GM23338 (cell line): Measurements from ENCODE around the gene SLC25A12. TPM values are rescaled to one million over a fixed set of nuclear protein-coding genes. Genes with fewer than 3 reads are reported as not detected.

Source experiments
- ATAC-seq: fragments of 200-7000 bp; cut with Tn5 transposase; 3 replicates; pipeline ENCODE4 v1.9.1; 2020
- DNase-seq: peaks from one replicate; pipeline ENCODE4 v3.0.0-alpha.2; 2015; ENCODE audit warnings: low spot score
- H2AFZ ChIP-seq: fragments of 200-600 bp; sonication (generic); 2 replicates; pipeline ENCODE4 v1.8.0; 2016; ENCODE audit warnings: antibody characterized with exemption, mild to moderate bottlenecking, moderate library complexity
- H3F3A ChIP-seq: fragments of 200-600 bp; sonication (generic); replicated peaks from 2 replicates; pipeline ENCODE4 v1.8.0; 2017; ENCODE audit warnings: antibody characterized with exemption, mixed run types, low read depth
- H3K27ac ChIP-seq: fragments of 200-600 bp; sonication (generic); 2 replicates; pipeline ENCODE4 v1.6.1; 2016; ENCODE audit warnings: low read depth
- H3K27me3 ChIP-seq: fragments of 200-600 bp; sonication (generic); 2 replicates; pipeline ENCODE4 v1.8.0; 2016; ENCODE audit warnings: mild to moderate bottlenecking, mixed run types, moderate library complexity; ENCODE audit not compliant: insufficient read depth
- H3K36me3 ChIP-seq: fragments of 200-600 bp; sonication (generic); 2 replicates; pipeline ENCODE4 v1.8.0; 2016; ENCODE audit warnings: mild to moderate bottlenecking; ENCODE audit not compliant: insufficient read depth
- H3K4me1 ChIP-seq: fragments of 200-600 bp; sonication (generic); 2 replicates; pipeline ENCODE4 v1.8.0; 2016; ENCODE audit warnings: mild to moderate bottlenecking, moderate library complexity; ENCODE audit not compliant: insufficient read depth
- H3K4me2 ChIP-seq: fragments of 200-600 bp; sonication (generic); 2 replicates; pipeline ENCODE4 v1.7.1; 2017; ENCODE audit warnings: mixed run types
- H3K4me3 ChIP-seq: fragments of 200-600 bp; sonication (generic); 2 replicates; pipeline ENCODE4 v1.6.1; 2016; ENCODE audit warnings: mixed run types
- H3K79me2 ChIP-seq: fragments of 200-600 bp; sonication (generic); replicated peaks from 2 replicates; pipeline ENCODE4 v1.8.0; 2017; ENCODE audit warnings: mild to moderate bottlenecking; ENCODE audit not compliant: insufficient read depth
- H3K9me2 ChIP-seq: fragments of 200-600 bp; sonication (generic); 2 replicates; pipeline ENCODE4 v1.8.0; 2017; ENCODE audit not compliant: insufficient read depth
- H4K20me1 ChIP-seq: fragments of 200-600 bp; sonication (generic); replicated peaks from 2 replicates; pipeline ENCODE4 v1.8.0; 2017; ENCODE audit warnings: mild to moderate bottlenecking; ENCODE audit not compliant: insufficient read depth
- H3K27ac Mint-ChIP-seq: 2 replicates; pipeline ENCODE4 v1.8.0; 2020; ENCODE audit warnings: inconsistent platforms, mild to moderate bottlenecking, moderate library complexity, mixed read lengths
- H3K27me3 Mint-ChIP-seq: 3 replicates; pipeline ENCODE4 v1.8.0; 2022; ENCODE audit warnings: low read depth, mild to moderate bottlenecking, moderate library complexity, mixed read lengths, inconsistent platforms; ENCODE audit not compliant: insufficient read depth, poor library complexity
- H3K36me3 Mint-ChIP-seq: 3 replicates; pipeline ENCODE4 v1.8.0; 2021; ENCODE audit warnings: low read depth, mild to moderate bottlenecking, inconsistent platforms, moderate library complexity, mixed read lengths
- H3K4me1 Mint-ChIP-seq: 3 replicates; pipeline ENCODE4 v1.8.0; 2020; ENCODE audit warnings: mild to moderate bottlenecking, inconsistent platforms, mixed read lengths
- H3K4me3 Mint-ChIP-seq: 3 replicates; pipeline ENCODE4 v1.8.0; 2021; ENCODE audit warnings: moderate library complexity, mild to moderate bottlenecking, inconsistent platforms, mixed read lengths
- H3K9me3 Mint-ChIP-seq: 3 replicates; pipeline ENCODE4 v1.8.0; 2020; ENCODE audit warnings: moderate library complexity, mild to moderate bottlenecking, inconsistent platforms, mixed read lengths
- ETS1 ChIP-seq: IDR thresholded peaks from 2 replicates; pipeline ENCODE4 v1.6.1; 2016; ENCODE audit warnings: antibody characterized with exemption
- NANOG ChIP-seq: IDR thresholded peaks from 2 replicates; pipeline ENCODE4 v1.6.1; 2016; ENCODE audit warnings: antibody characterized with exemption, borderline replicate concordance
- REST ChIP-seq: IDR thresholded peaks from one replicate; pipeline ENCODE4 v1.6.1; 2018; ENCODE audit warnings: antibody characterized with exemption; ENCODE audit not compliant: unreplicated experiment
- polyA plus RNA-seq: library from polyadenylated mRNA; unstranded; fragments of >200 nt; fragmentation: Nextera tagmentation; extraction: Ambion mirVana; gene quantifications from 2 replicates; pipeline ENCODE4 v1.2.1, GENCODE V29; 2016
- total RNA-seq: library from RNA; depleted of rRNA; stranded (reverse); fragments of >200 nt; shearing (Covaris generic); gene quantifications from 2 replicates; pipeline ENCODE4 v1.2.3, GENCODE V29; 2014

Gene SLC25A12
- total and polyA plus RNA-seq, 2 experiments from 2014 or later = 4.8 to 14.8 TPM

GRCh38 chr2:171747371-171747770 is 146.7 kb downstream of the SLC25A12 start (continued):
- TF ChIP-seq REST (no peak), ETS1 (no peak)

DNA sequence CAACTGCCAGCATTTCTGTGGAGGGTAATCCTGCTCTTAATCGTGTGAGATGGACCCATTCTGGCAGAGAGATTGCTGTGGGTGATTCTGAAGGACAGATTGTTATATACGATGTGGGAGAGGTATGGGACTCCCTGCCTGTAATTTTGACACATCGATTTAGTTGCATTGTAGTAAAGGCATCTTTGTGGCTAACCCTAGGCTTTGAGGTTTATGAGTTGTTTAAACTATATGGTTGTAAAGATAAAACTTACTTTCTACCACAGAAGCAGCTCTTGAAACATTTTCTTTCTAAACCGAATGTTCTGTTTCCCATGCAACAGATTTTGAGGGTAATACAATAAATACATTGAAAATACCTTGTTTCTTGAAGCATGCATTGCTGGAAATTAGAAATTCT is 148.2 kb downstream of the SLC25A12 start:
- no peaks in the 10 kb centered on the region for H3K27me3 ChIP-seq
- H3K36me3 Mint-ChIP-seq = peaks cover 3% of the 10 kb centered on the region; the same call in 1 of the 3 replicates
- no peaks in the 10 kb centered on the region for H3K27me3 Mint-ChIP-seq
- H3K4me1 Mint-ChIP-seq = no peaks in the 10 kb centered on the region
- no peaks in the 10 kb centered on the region for H3K9me3 Mint-ChIP-seq
- no peak for TF ChIP-seq NANOG
- TF ChIP-seq ETS1 = no peak
- H3K27ac ChIP-seq = no peak overlapping the region
- no peak overlapping the region for H2AFZ ChIP-seq
- no peaks in the 10 kb centered on the region for H3K79me2 ChIP-seq
- ATAC-seq (no peak), DNase-seq (no peak)
- no peak overlapping the region for H3K4me2 ChIP-seq
- H3K36me3 ChIP-seq = peaks cover 4% of the 10 kb centered on the region; the same call in 1 of the 2 replicates
- H3K27ac Mint-ChIP-seq = no peak overlapping the region
- H3K4me3 ChIP-seq = no peak overlapping the region
- no peaks in the 10 kb centered on the region for H3K9me2 ChIP-seq
- H3K4me1 ChIP-seq = no peaks in the 10 kb centered on the region
- no peaks in the 10 kb centered on the region for H3F3A ChIP-seq
- H3K4me3 Mint-ChIP-seq = no peak overlapping the region
- H4K20me1 ChIP-seq = no peaks in the 10 kb centered on the region; the same call in 1 of the 2 replicates

DNA sequence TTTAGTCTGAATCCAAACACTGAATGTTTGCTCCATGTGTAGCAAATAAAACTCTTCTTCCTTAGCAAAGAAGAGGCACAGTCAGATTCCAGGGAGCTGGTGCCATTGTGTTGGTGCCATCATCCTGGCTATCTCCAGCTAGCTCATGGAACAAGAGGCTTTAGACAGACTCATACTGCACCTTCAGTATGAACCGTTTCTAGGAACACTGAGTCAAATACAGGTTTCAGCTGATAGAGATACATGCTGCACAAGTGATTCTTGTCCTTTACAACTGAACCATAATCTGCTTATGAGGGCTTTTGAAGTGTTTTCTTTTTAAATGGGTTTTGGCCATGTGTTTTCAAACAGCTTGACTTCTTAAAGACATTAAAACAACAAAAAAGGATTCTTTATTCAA is 148.9 kb downstream of the SLC25A12 start:
- DNase-seq = no peak

More for the DNA sequence above, 148.9 kb downstream of the SLC25A12 start:
- Histone ChIP-seq H4K20me1 (no peaks in the 10 kb centered on the region; the same call in 1 of the 2 replicates), H3K36me3 (peaks cover 4% of the 10 kb centered on the region; the same call in 1 of the 2 replicates), H2AFZ (no peak overlapping the region), H3K4me3 (no peak overlapping the region), H3K4me1 (no peaks in the 10 kb centered on the region), H3K4me2 (no peak overlapping the region), H3K9me2 (no peaks in the 10 kb centered on the region), H3F3A (no peaks in the 10 kb centered on the region), H3K27ac (no peak overlapping the region), H3K27me3 (no peaks in the 10 kb centered on the region), H3K79me2 (no peaks in the 10 kb centered on the region)
- Mint-ChIP-seq H3K9me3 (no peaks in the 10 kb centered on the region), H3K4me1 (no peaks in the 10 kb centered on the region), H3K4me3 (no peak overlapping the region), H3K27ac (no peak overlapping the region), H3K36me3 (peaks cover 3% of the 10 kb centered on the region; the same call in 1 of the 3 replicates), H3K27me3 (no peaks in the 10 kb centered on the region)
- no peak for TF ChIP-seq NANOG
- no peak for ATAC-seq
